Measurements from ENCODE around the gene TLNRD1.

The TLNRD1 gene

GRCh38 chr15:80998251-80998650 lies 2.5 kb upstream of the TLNRD1 start:
- DNase-seq (ENCODE audit: low spot score in 2 of 2) = no peak
- H3K9me3 Mint-ChIP-seq = peaks cover 5% of the 10 kb centered on the region
- no peak overlapping the region for H3K27ac Mint-ChIP-seq (ENCODE audit: low read depth)
- peaks cover 21% of the 10 kb centered on the region for H3K4me1 Mint-ChIP-seq
- no peak for ATAC-seq (replicated peaks; ENCODE audit: extremely low read depth, poor library complexity, severe bottlenecking)
- H3K27me3 Mint-ChIP-seq = no peaks in the 10 kb centered on the region
- peaks cover 13% of the 10 kb centered on the region for H3K36me3 Mint-ChIP-seq (ENCODE audit: insufficient read depth)
- no peak overlapping the region for H3K4me3 Mint-ChIP-seq

- peaks cover 5% of the 10 kb centered on the region for H3K9me3 Mint-ChIP-seq
- DNase-seq (ENCODE audit: low spot score in 2 of 2) = no peak
- H3K27me3 Mint-ChIP-seq = no peaks in the 10 kb centered on the region
- peak overlapping the region; percentile 93 for H3K27ac Mint-ChIP-seq (ENCODE audit: low read depth)
- peak overlapping the region; percentile 94 for H3K4me3 Mint-ChIP-seq
- peaks cover 23% of the 10 kb centered on the region for H3K36me3 Mint-ChIP-seq (ENCODE audit: insufficient read depth)
- peaks cover 35% of the 10 kb centered on the region for H3K4me1 Mint-ChIP-seq
- ATAC-seq (replicated peaks; ENCODE audit: extremely low read depth, poor library complexity, severe bottlenecking) = no peak
Observed at GRCh38 chr15:80999623-81000036, 1.1 kb upstream of the TLNRD1 start.

GRCh38 chr15:81000144-81000623 lies 539 bp upstream of the TLNRD1 start:
- Mint-ChIP-seq H3K27ac (ENCODE audit: low read depth) (peak overlapping the region; percentile 93), H3K27me3 (no peaks in the 10 kb centered on the region), H3K9me3 (peaks cover 5% of the 10 kb centered on the region), H3K36me3 (ENCODE audit: insufficient read depth) (peaks cover 26% of the 10 kb centered on the region), H3K4me1 (peaks cover 39% of the 10 kb centered on the region), H3K4me3 (peak overlapping the region; percentile 94)
- no peak for ATAC-seq (replicated peaks; ENCODE audit: extremely low read depth, poor library complexity, severe bottlenecking)
- DNase-seq (ENCODE audit: low spot score in 2 of 2) = no peak

DNA sequence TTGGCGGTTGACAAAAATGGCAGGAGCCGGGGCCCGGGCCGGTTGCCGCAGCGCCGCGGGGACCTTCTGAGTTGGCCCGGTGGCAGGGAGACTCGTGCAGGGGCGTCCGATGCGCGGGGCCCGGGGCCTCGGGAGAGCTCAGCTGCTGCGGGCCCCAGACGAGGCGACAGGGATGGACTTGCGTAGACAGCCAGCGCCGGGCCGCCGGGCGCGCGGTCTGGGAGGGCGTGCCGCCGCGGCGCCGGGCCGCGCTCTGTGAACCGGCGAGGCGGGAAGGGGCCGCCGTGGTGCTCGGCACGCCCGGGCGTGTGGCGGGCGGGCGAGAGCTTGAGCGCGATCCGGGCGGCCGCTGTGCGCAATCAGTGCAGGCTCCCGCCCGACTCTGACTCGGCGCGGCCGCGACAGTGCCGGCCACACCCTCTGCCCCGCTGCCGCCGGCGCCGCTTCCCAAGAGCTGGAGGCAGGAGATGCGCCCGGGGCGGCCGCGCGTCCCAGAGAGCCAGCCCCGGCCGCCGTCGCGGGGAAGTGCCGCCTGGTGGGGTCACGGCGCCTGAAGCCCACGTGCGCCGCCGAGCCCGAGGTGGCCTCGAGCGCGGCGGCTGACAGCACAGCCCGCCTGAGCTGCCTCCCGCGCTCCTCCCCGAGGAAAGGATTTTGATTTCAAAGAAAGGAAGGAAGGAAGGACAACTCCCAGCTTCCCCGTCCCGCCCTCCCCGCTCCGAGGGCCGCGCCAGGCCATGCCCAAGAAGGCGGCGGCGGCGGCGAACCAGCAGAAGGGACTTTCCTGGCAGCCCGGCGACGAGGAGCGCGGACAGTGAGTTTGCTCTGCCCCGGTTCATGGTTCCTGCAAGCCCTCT lies 657 bp downstream of the TLNRD1 start:
- peak overlapping the region; percentile 93 for H3K27ac Mint-ChIP-seq (ENCODE audit: low read depth)
- H3K36me3 Mint-ChIP-seq (ENCODE audit: insufficient read depth) = peaks cover 28% of the 10 kb centered on the region
- no peaks in the 10 kb centered on the region for H3K27me3 Mint-ChIP-seq
- peak; percentile 37 for ATAC-seq (replicated peaks; ENCODE audit: extremely low read depth, poor library complexity, severe bottlenecking)
- no peaks in the 10 kb centered on the region for H3K9me3 Mint-ChIP-seq
- peak; percentile 33 to 37 for DNase-seq (ENCODE audit: low spot score in 2 of 2)
- H3K4me3 Mint-ChIP-seq = peak overlapping the region; percentile 94
- peaks cover 43% of the 10 kb centered on the region for H3K4me1 Mint-ChIP-seq

GRCh38 chr15:81002009-81002330 lies 1.2 kb downstream of the TLNRD1 start:
- Mint-ChIP-seq H3K27me3 (no peaks in the 10 kb centered on the region), H3K36me3 (ENCODE audit: insufficient read depth) (peaks cover 28% of the 10 kb centered on the region), H3K9me3 (no peaks in the 10 kb centered on the region), H3K4me1 (peaks cover 45% of the 10 kb centered on the region), H3K27ac (ENCODE audit: low read depth) (peak overlapping the region; percentile 93), H3K4me3 (peak overlapping the region; percentile 94)
- DNase-seq (ENCODE audit: low spot score in 2 of 2) (no peak), ATAC-seq (replicated peaks; ENCODE audit: extremely low read depth, poor library complexity, severe bottlenecking) (no peak)

DNA sequence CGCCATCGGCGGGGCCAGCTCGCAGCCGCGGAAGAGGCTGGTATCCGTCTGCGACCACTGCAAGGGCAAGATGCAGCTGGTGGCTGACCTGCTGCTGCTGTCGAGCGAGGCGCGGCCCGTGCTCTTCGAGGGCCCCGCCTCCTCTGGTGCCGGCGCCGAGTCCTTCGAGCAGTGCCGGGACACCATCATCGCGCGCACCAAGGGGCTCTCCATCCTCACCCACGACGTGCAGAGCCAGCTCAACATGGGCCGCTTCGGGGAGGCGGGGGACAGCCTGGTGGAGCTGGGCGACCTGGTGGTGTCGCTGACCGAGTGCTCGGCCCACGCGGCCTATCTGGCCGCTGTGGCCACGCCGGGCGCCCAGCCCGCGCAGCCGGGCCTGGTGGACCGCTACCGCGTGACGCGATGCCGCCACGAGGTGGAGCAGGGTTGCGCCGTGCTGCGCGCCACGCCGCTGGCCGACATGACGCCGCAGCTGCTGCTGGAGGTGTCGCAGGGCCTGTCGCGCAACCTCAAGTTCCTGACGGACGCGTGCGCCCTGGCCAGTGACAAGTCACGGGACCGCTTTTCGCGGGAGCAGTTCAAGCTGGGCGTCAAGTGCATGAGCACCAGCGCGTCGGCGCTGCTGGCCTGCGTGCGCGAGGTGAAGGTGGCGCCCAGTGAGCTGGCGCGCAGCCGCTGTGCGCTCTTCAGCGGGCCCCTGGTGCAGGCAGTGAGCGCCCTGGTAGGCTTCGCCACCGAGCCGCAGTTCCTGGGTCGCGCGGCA lies 1.8 kb downstream of the TLNRD1 start:
- H3K27me3 Mint-ChIP-seq = no peaks in the 10 kb centered on the region
- peaks cover 28% of the 10 kb centered on the region for H3K36me3 Mint-ChIP-seq (ENCODE audit: insufficient read depth)
- no peaks in the 10 kb centered on the region for H3K9me3 Mint-ChIP-seq
- no peak for ATAC-seq (replicated peaks; ENCODE audit: extremely low read depth, poor library complexity, severe bottlenecking)
- H3K4me1 Mint-ChIP-seq = peaks cover 49% of the 10 kb centered on the region
- peak overlapping the region; percentile 94 for H3K4me3 Mint-ChIP-seq
- H3K27ac Mint-ChIP-seq (ENCODE audit: low read depth) = no peak overlapping the region
- DNase-seq (ENCODE audit: low spot score in 2 of 2) = no peak

- peak overlapping the region; percentile 79 for H3K4me3 Mint-ChIP-seq
- H3K27ac Mint-ChIP-seq (ENCODE audit: low read depth) = no peak overlapping the region
- peaks cover 28% of the 10 kb centered on the region for H3K36me3 Mint-ChIP-seq (ENCODE audit: insufficient read depth)
- no peaks in the 10 kb centered on the region for H3K27me3 Mint-ChIP-seq
- ATAC-seq (replicated peaks; ENCODE audit: extremely low read depth, poor library complexity, severe bottlenecking) (no peak), DNase-seq (ENCODE audit: low spot score in 2 of 2) (no peak)
- no peaks in the 10 kb centered on the region for H3K9me3 Mint-ChIP-seq
- H3K4me1 Mint-ChIP-seq = peaks cover 52% of the 10 kb centered on the region
Observed at GRCh38 chr15:81003097-81003350, 2.3 kb downstream of the TLNRD1 start.

GRCh38 chr15:81006124-81006523 lies 5.4 kb downstream of the TLNRD1 start:
- DNase-seq (ENCODE audit: low spot score in 2 of 2) (no peak), ATAC-seq (replicated peaks; ENCODE audit: extremely low read depth, poor library complexity, severe bottlenecking) (no peak)
- no peaks in the 10 kb centered on the region for H3K9me3 Mint-ChIP-seq
- no peak overlapping the region for H3K4me3 Mint-ChIP-seq
- peaks cover 49% of the 10 kb centered on the region for H3K4me1 Mint-ChIP-seq
- no peaks in the 10 kb centered on the region for H3K27me3 Mint-ChIP-seq
- H3K27ac Mint-ChIP-seq (ENCODE audit: low read depth) = no peak overlapping the region
- H3K36me3 Mint-ChIP-seq (ENCODE audit: insufficient read depth) = peaks cover 16% of the 10 kb centered on the region

- peaks cover 16% of the 10 kb centered on the region for H3K36me3 Mint-ChIP-seq (ENCODE audit: insufficient read depth)
- no peak overlapping the region for H3K27ac Mint-ChIP-seq (ENCODE audit: low read depth)
- H3K9me3 Mint-ChIP-seq = no peaks in the 10 kb centered on the region
- ATAC-seq (replicated peaks; ENCODE audit: extremely low read depth, poor library complexity, severe bottlenecking) (no peak), DNase-seq (ENCODE audit: low spot score in 2 of 2) (no peak)
- no peaks in the 10 kb centered on the region for H3K27me3 Mint-ChIP-seq
- peaks cover 49% of the 10 kb centered on the region for H3K4me1 Mint-ChIP-seq
- no peak overlapping the region for H3K4me3 Mint-ChIP-seq
Observed at GRCh38 chr15:81007428-81008064, 6.8 kb downstream of the TLNRD1 start.

GRCh38 chr15:81008312-81008711 lies 7.6 kb downstream of the TLNRD1 start:
- Mint-ChIP-seq H3K4me3 (no peak overlapping the region), H3K9me3 (no peaks in the 10 kb centered on the region), H3K4me1 (peaks cover 49% of the 10 kb centered on the region), H3K36me3 (ENCODE audit: insufficient read depth) (peaks cover 15% of the 10 kb centered on the region), H3K27me3 (no peaks in the 10 kb centered on the region), H3K27ac (ENCODE audit: low read depth) (no peak overlapping the region)
- ATAC-seq (replicated peaks; ENCODE audit: extremely low read depth, poor library complexity, severe bottlenecking) = no peak
- no peak for DNase-seq (ENCODE audit: low spot score in 2 of 2)

DNA sequence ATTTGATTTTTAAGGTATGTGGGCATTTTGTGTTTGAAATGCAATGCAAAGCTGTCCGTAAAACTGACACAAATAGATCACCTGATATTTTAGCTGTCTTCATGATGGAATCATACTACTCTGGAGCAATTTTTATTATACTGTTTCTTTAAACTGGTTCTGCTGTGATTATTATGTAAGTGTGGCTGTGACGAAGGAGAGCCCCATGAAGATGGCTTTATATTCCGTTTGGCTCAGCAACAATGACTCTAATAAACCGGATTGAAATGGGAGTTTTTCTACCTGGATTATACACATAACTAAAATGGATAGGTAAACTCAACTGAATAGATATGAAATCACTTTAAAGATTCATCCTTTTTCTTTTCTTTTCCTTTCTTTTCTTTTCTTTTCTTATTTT lies 9.4 kb downstream of the TLNRD1 start:
- Mint-ChIP-seq H3K27me3 (no peaks in the 10 kb centered on the region), H3K4me3 (no peak overlapping the region), H3K9me3 (no peaks in the 10 kb centered on the region), H3K27ac (ENCODE audit: low read depth) (peak overlapping the region; percentile 4), H3K36me3 (ENCODE audit: insufficient read depth) (peaks cover 5% of the 10 kb centered on the region), H3K4me1 (peaks cover 45% of the 10 kb centered on the region)
- DNase-seq (ENCODE audit: low spot score in 2 of 2) (no peak), ATAC-seq (replicated peaks; ENCODE audit: extremely low read depth, poor library complexity, severe bottlenecking) (no peak)

DNA sequence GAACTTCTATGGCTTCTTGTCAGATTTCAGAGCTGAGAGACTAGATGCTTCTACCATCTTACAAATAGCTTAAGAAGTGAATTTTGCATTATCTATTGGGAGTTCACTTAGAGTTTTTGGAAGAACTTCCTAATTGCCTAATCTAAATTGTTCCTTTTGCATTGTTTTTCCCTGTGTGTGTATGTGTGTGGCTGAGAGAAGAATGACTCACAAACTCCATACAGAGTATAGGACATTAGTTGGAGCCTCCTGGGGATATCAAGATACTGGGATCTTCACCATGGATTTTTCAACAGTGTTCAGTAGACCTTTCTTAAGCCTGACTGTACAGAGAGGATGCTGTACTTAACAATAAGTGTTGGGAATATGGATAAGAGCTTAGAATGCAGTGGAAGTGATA lies 10.9 kb downstream of the TLNRD1 start:
- no peak overlapping the region for H3K4me3 Mint-ChIP-seq
- ATAC-seq (replicated peaks; ENCODE audit: extremely low read depth, poor library complexity, severe bottlenecking) (no peak), DNase-seq (ENCODE audit: low spot score in 2 of 2) (no peak)
- H3K36me3 Mint-ChIP-seq (ENCODE audit: insufficient read depth) = peaks cover 4% of the 10 kb centered on the region
- H3K27me3 Mint-ChIP-seq = no peaks in the 10 kb centered on the region
- peaks cover 40% of the 10 kb centered on the region for H3K4me1 Mint-ChIP-seq
- no peaks in the 10 kb centered on the region for H3K9me3 Mint-ChIP-seq
- no peak overlapping the region for H3K27ac Mint-ChIP-seq (ENCODE audit: low read depth)

- ATAC-seq (replicated peaks; ENCODE audit: extremely low read depth, poor library complexity, severe bottlenecking) (no peak), DNase-seq (ENCODE audit: low spot score in 2 of 2) (no peak)
- no peaks in the 10 kb centered on the region for H3K27me3 Mint-ChIP-seq
- no peak overlapping the region for H3K27ac Mint-ChIP-seq (ENCODE audit: low read depth)
- no peak overlapping the region for H3K4me3 Mint-ChIP-seq
- H3K36me3 Mint-ChIP-seq (ENCODE audit: insufficient read depth) = peaks cover 4% of the 10 kb centered on the region
- no peaks in the 10 kb centered on the region for H3K9me3 Mint-ChIP-seq
- peaks cover 34% of the 10 kb centered on the region for H3K4me1 Mint-ChIP-seq
Observed at GRCh38 chr15:81012588-81012987, 11.9 kb downstream of the TLNRD1 start.

All from central memory CD8-positive, alpha-beta T cell (primary cell).